Astrocyte (in vitro differentiated cells and primary cell): ENCODE results near the gene C1orf116.

Experiments used
- CTCF ChIP-seq: IDR thresholded peaks from 2 replicates; pipeline ENCODE4 v1.5.1; 2011; ENCODE audit warnings: low read depth, mild to moderate bottlenecking, inconsistent platforms, low read length, moderate library complexity; ENCODE audit not compliant: insufficient read depth
- EZH2 ChIP-seq: IDR thresholded peaks from 2 replicates; pipeline ENCODE4 v1.6.1; 2012; ENCODE audit warnings: mild to moderate bottlenecking, low read length, inconsistent platforms; ENCODE audit not compliant: insufficient read depth

DNA sequence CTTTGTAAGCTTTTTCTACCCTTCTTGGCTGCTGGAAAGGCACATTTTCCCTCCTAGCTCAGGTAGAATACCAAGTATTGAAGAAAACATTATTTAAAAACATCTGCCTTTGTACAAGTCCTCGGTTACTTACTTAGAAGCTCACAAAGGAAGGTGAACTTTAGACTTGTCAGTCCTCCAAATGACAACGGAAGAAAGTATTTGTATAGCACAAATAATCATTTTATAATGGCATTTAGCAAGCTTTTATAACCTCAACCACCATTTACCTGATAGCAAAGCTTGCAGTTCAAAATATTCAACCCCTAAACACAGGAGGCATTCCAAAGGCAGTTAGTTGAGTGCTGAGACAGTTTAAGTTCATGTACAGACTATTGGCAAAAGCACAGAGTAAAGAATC lies 59.8 kb downstream of the C1orf116 start:
- no peak for TF ChIP-seq CTCF
- TF ChIP-seq EZH2, result no peak
